AG04450 (cell line): Measurements from ENCODE around the gene PROM2. TPM values are rescaled to one million over a fixed set of nuclear protein-coding genes. Genes with fewer than 3 reads are reported as not detected.

Experiments
- CTCF ChIA-PET: fragments of 300-600, 350-600 bp; formaldehyde crosslinking; extraction: SDS; loops from one replicate; lab custom pipeline; 2022; ENCODE audit warnings: antibody characterized with exemption, inconsistent platforms; lab: Charles Lee
- POLR2A ChIA-PET: fragments of 350-600 bp; formaldehyde crosslinking; extraction: SDS; loops from one replicate; lab custom pipeline; 2021; ENCODE audit warnings: antibody characterized with exemption, inconsistent platforms; lab: Yijun Ruan, JAX
- DNase-seq: peaks from one replicate; pipeline ENCODE4 v3.0.0-alpha.2; 2011; ENCODE audit warnings: low read depth, low spot score
- H3K27ac ChIP-seq: one replicate; pipeline ENCODE4 v1.5.1; 2012; ENCODE audit warnings: low read depth, low read length, control low read depth
- H3K27me3 ChIP-seq: one replicate; pipeline ENCODE4 v1.6.0; 2012; ENCODE audit warnings: low read length; ENCODE audit not compliant: control insufficient read depth, insufficient read depth
- H3K4me3 ChIP-seq: 2 replicates; pipeline ENCODE4 v1.5.1; 2011; ENCODE audit warnings: mild to moderate bottlenecking, low read depth, low read length, control low read depth
- H3K9me3 ChIP-seq: 2 replicates; pipeline ENCODE4 v1.5.1; 2012; ENCODE audit warnings: low read length; ENCODE audit not compliant: control insufficient read depth, insufficient read depth
- CTCF ChIP-seq: IDR thresholded peaks from 2 replicates; pipeline ENCODE4 v1.5.1; 2011; ENCODE audit warnings: low read depth, low read length, control low read depth, inconsistent platforms
- polyA plus RNA-seq: library from polyadenylated mRNA; depleted of rRNA; stranded (reverse); fragments of >200 nt; gene quantifications from 2 replicates; pipeline ENCODE4 v1.2.3, GENCODE V29; 2011

PROM2 gene
- polyA plus RNA-seq, 1 experiment = 0.12 TPM

GRCh38 chr2:95279435-95280035 is 5.3 kb downstream of the PROM2 start:
- Histone ChIP-seq H3K27me3 (no peaks in the 10 kb centered on the region), H3K27ac (no peak overlapping the region), H3K9me3 (peaks cover 68% of the 10 kb centered on the region), H3K4me3 (no peak overlapping the region)
- POLR2A ChIA-PET = no interaction called here
- no peak for TF ChIP-seq CTCF
- CTCF ChIA-PET = no interaction called here
- DNase-seq = no peak

DNA sequence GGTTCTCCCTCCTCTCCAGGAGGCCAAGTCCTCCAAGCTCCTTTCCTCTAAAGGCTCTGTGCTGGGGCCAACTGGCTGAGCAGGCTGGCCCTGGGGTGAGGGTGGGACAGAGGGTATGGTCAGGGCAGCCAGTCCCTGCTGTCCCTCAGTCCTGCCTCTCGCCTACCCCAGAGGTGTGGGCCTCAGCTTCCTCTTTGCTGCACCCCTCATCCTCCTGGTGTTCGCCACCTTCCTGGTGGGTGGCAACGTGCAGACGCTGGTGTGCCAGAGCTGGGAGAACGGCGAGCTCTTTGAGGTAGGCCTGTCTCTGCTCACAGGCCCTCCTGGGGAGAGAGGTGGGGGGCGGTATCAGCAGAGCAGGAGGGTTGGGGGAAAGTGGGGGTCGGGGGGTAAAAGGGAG is 6.8 kb downstream of the PROM2 start:
- ChIA-PET CTCF (no interaction called here), POLR2A (no interaction called here)
- no peak overlapping the region for H3K4me3 ChIP-seq
- H3K27me3 ChIP-seq = no peaks in the 10 kb centered on the region
- DNase-seq = no peak
- no peak for TF ChIP-seq CTCF
- H3K9me3 ChIP-seq = peaks cover 59% of the 10 kb centered on the region
- no peak overlapping the region for H3K27ac ChIP-seq

- Histone ChIP-seq H3K27ac (no peak overlapping the region), H3K4me3 (no peak overlapping the region), H3K27me3 (no peaks in the 10 kb centered on the region), H3K9me3 (peaks cover 52% of the 10 kb centered on the region)
- ChIA-PET CTCF (no interaction called here), POLR2A (no interaction called here)
- no peak for DNase-seq
- TF ChIP-seq CTCF = no peak
Measured at GRCh38 chr2:95281786-95282185, 7.5 kb downstream of the PROM2 start.

GRCh38 chr2:95282458-95282857 is 8.2 kb downstream of the PROM2 start:
- Histone ChIP-seq H3K9me3 (peaks cover 45% of the 10 kb centered on the region), H3K4me3 (no peak overlapping the region), H3K27ac (no peak overlapping the region), H3K27me3 (no peaks in the 10 kb centered on the region)
- CTCF ChIA-PET = no interaction called here
- no peak for DNase-seq
- POLR2A ChIA-PET = no interaction called here
- no peak for TF ChIP-seq CTCF

GRCh38 chr2:95283562-95283961 is 9.3 kb downstream of the PROM2 start:
- ChIA-PET POLR2A (no interaction called here), CTCF (no interaction called here)
- DNase-seq = no peak

More at GRCh38 chr2:95283562-95283961, 9.3 kb downstream of the PROM2 start:
- Histone ChIP-seq H3K27me3 (no peaks in the 10 kb centered on the region), H3K4me3 (no peak overlapping the region), H3K27ac (no peak overlapping the region), H3K9me3 (peaks cover 42% of the 10 kb centered on the region)
- no peak for TF ChIP-seq CTCF
